AG04449 (cell line): Measurements from ENCODE around the gene STXBP3.

Experiments used
- CTCF ChIA-PET: fragments of 350-600 bp; formaldehyde crosslinking; extraction: SDS; loops from one replicate; lab custom pipeline; 2021; ENCODE audit warnings: antibody characterized with exemption; lab: Yijun Ruan, JAX
- POLR2A ChIA-PET: fragments of 400-600, 350-600 bp; formaldehyde crosslinking; extraction: SDS; loops from one replicate; lab custom pipeline; 2020; ENCODE audit warnings: antibody characterized with exemption, inconsistent platforms; lab: Yijun Ruan, JAX
- DNase-seq: peaks from one replicate; pipeline ENCODE4 v3.0.0-alpha.2; 2010; ENCODE audit warnings: low read depth, low spot score
- H3K4me3 ChIP-seq: 2 replicates; pipeline ENCODE4 v1.5.1; 2011; ENCODE audit warnings: low read depth, mild to moderate bottlenecking, control low read depth, low read length
- TF ChIP-seq, protein P1 (sequence below): IDR thresholded peaks from one replicate; pipeline ENCODE4 v1.5.1; 2011; ENCODE audit warnings: mild to moderate bottlenecking, moderate library complexity, low read length, control low read depth, inconsistent platforms; ENCODE audit not compliant: insufficient read depth; ENCODE audit errors: missing control alignments

Gene STXBP3

DNA sequence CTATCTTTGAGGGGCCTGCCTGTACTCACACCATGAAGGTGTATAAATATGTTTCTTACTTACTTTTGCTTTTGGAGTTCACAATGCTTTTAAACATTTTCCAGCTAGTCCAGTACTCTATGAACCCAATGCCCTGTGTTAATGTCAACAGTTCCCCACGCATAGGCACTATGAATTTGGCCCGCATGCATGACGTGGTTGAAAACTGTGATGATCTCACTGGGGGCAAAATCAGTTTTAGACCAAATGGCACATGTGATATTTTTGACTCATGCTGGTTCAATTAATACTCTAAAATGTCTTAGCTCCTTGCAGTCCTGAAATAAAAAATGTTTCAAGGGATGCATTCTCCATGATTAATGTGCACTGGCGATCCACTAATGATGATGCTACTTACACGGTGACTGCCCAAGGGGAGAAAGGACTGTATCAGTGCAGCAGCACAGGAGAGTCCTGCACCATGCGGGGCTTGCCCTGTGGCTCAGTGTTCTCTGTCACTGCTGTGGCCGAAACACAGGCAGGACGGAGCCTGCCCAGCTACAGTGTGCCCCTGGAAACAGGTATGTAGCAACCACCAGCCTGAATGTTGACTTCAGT, 18.0 kb upstream of the STXBP3 start:
- CTCF ChIA-PET, result interaction anchor here (1.0 kb wide), 1 partner anchor 12 kb away, joined by 3 read pairs; no protein-coding TSS in a partner anchor
- TF ChIP-seq, protein P1, sequence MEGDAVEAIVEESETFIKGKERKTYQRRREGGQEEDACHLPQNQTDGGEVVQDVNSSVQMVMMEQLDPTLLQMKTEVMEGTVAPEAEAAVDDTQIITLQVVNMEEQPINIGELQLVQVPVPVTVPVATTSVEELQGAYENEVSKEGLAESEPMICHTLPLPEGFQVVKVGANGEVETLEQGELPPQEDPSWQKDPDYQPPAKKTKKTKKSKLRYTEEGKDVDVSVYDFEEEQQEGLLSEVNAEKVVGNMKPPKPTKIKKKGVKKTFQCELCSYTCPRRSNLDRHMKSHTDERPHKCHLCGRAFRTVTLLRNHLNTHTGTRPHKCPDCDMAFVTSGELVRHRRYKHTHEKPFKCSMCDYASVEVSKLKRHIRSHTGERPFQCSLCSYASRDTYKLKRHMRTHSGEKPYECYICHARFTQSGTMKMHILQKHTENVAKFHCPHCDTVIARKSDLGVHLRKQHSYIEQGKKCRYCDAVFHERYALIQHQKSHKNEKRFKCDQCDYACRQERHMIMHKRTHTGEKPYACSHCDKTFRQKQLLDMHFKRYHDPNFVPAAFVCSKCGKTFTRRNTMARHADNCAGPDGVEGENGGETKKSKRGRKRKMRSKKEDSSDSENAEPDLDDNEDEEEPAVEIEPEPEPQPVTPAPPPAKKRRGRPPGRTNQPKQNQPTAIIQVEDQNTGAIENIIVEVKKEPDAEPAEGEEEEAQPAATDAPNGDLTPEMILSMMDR, result no peak
- DNase-seq, result no peak
- POLR2A ChIA-PET, result no interaction called here
- no peak overlapping the region for H3K4me3 ChIP-seq

DNA sequence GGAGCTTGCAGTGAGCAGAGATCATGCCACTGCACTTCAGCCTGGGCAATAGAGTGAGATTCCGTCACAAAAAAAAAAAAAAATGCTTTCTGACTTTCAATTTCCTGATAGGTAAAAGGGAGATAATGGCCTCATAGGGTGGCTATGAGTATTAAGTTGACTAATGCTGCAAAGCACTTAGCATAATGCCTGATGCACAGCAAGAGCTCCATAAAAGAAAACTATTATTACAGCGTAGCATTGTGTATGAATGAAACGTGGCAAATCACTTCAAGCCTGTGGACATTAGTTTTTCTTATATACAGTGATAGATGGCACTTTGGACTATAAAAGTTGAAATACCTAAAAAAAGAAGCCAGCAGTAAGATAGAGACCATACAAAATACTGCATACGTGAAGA, 17.0 kb upstream of the STXBP3 start:
- POLR2A ChIA-PET, result interaction anchor here (0.6 kb wide), 1 partner anchor 38 kb away, joined by 3 read pairs; the partner anchor contains the start of gene PRPF38B
- no peak for DNase-seq
- CTCF ChIA-PET, result interaction anchor here (1.2 kb wide), 1 partner anchor 16 kb away, joined by 3 read pairs; no protein-coding TSS in a partner anchor

DNA sequence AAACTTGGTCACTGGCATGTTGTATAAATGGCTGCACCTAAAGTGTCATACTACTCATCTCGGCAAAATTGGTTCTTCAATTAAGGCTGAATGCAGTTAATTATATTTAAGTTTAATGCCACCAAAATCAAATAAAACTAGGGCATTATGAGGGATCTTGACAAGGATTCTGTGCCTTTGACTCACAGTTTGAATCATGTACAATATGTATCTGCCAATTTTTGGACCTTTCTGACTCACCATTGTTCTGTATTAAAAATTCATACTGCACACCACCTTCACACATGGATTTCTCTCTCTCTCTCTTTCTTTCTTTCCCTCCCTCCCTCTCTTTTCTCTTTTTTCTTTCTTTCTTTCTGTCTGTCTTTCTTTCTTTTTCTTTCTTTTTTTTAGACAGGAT, 14.1 kb upstream of the STXBP3 start:
- no peak for DNase-seq
- H3K4me3 ChIP-seq, result no peak overlapping the region
- ChIA-PET CTCF (interaction anchor here (0.7 kb wide), 1 partner anchor 9 kb away, joined by 3 read pairs; no protein-coding TSS in a partner anchor), POLR2A (no interaction called here)
- TF ChIP-seq, protein P1, result no peak

More for the DNA sequence above, 17.0 kb upstream of the STXBP3 start:
- no peak overlapping the region for H3K4me3 ChIP-seq
- TF ChIP-seq, protein P1, result no peak

DNA sequence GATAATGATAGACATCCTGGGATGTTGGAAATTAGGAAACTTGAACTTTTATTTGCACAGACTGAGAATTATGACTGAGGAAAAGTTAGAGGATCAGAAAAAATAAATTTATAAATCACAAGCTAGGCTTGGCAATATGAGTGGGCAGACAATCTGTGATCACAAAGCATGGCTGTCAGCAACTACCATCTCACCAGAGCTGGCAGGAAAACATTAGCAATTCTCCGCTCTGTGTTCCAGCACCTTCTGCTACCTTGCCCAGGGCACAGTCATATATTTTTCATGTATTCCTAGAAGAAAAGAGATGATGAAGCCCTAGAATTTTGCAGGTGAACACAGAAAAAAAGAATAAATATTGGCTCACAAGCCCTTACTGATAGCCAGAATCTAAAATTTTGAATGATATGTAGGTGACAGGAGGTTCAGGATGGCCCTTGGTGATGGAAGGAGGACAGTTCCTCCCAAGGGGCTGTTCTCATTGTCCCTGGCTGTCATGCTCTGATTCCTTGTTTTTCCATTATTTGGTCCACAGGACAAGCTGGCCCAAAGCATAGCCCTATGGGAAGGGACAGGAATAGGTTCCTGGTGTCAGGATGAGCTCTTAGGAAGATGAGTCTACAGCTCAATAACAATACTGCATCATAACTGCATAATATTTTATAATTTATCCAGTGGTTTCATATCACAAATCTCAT, 12.2 kb upstream of the STXBP3 start:
- TF ChIP-seq, protein P1, result no peak
- ChIA-PET CTCF (interaction anchor here (0.9 to 2.2 kb wide), 4 partner anchors 10 to 20 kb away, joined by 3 to 7 read pairs (median 4); no protein-coding TSS in a partner anchor), POLR2A (no interaction called here)

DNA sequence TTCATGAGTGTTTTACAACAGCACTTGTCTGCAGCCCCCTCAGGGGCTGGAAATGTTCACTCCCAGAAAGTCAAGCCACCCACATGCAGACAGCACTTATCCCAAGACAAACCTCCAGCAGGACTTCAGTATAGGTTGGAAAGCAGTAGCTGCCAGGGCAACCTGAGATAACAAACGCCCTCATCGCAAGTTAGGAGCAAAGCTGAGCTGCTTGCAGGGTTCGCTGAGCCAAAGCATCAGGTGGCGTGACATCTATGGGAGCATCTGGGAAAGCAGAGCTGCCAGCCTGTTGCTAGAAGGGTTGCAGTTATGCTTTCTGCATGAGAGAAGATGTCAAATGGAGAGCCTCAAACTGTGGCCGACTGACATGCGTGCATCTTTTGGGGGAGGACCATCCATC, 4.2 kb upstream of the STXBP3 start:
- H3K4me3 ChIP-seq, result no peak overlapping the region
- DNase-seq, result no peak
- CTCF ChIA-PET, result no interaction called here
- POLR2A ChIA-PET, result interaction anchor here (1.4 kb wide), 1 partner anchor 11 kb away, joined by 3 read pairs; no protein-coding TSS in a partner anchor
- TF ChIP-seq, protein P1, result no peak

More for the DNA sequence above, 12.2 kb upstream of the STXBP3 start:
- no peak overlapping the region for H3K4me3 ChIP-seq
- no peak for DNase-seq

DNA sequence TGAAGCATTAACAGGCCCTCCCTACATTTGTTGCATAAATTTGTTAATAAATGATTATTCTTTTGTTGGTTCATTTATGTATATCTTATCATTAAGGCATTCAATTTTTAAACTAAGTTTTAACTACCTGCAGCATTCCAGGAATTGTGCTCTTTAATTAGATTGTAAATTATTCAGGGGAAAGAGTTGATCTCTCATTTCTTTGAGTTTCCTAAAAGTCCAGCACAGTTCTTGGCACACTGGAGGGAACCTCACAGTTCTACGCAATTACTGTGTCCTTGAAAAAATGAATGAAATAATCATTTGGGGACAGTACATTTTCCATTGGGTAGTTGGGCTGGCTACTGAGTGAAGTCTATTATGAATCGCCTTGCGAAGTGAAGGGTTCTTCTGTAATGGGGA, 493 bp upstream of the STXBP3 start:
- no peak overlapping the region for H3K4me3 ChIP-seq
- TF ChIP-seq, protein P1, result no peak
- ChIA-PET POLR2A (no interaction called here), CTCF (interaction anchor here (0.8 to 1.9 kb wide), 7 partner anchors 9 to 94 kb away, joined by 3 to 9 read pairs (median 4); no protein-coding TSS in a partner anchor)
- no peak for DNase-seq
